ENCODE measurements around the gene LAIR1.
A peak's percentile ranks its signal among the peaks of the same experiment; 100 is the strongest.
"Not testable (repeated sequence)": the region's sequence is repeated elsewhere in the genome, so short reads cannot be mapped to it uniquely, and the experiment has no call there.

The LAIR1 gene

GRCh38 chr19:54375181-54375938 is 10.6 kb upstream of the LAIR1 start:
- DNase-seq, result peak; percentile 40 to 60

GRCh38 chr19:54373781-54374631 is 9.3 kb upstream of the LAIR1 start:
- DNase-seq, result peak; percentile 27 to 80

- not testable (repeated sequence) for DNase-seq
Measured at GRCh38 chr19:54371453-54371852, 6.7 kb upstream of the LAIR1 start.

GRCh38 chr19:54370434-54370796 is 5.7 kb upstream of the LAIR1 start:
- peak; percentile 67 to 73 for DNase-seq

DNA sequence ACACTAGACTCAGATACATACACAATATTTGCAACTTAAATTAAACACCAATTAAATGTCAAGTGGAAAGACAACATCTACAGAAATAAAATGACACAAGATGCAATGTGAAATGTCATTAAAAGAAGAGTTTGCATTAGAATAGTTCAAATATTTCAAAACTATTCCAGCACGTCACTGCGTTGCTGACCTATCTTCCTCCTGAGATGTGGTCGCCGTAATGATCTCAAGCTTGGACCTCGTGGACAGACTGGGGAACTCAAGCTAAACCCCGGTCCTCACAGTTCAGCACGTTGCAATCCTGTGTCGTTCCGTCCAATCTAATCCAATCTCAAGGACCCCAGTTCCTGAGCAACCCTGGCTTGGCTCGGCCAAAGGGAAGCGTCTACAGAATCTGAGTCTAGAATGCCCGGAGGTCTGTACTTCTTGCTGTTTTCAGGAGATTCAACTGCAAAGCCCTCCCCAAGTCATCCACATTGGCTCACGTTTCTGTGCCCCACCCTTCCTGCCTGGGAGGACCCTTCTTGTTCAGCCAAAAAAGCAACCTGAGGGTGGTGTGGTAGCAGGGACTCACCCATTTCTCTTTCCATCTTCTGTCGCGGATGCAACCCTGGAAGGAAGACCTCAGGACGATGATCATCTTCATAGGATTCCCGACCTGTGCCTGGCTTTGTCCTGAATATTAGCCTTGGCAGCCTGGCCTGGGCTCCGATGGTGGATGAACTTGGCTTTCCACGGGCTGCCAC is 5.1 kb upstream of the LAIR1 start:
- DNase-seq, result not testable (repeated sequence)

DNA sequence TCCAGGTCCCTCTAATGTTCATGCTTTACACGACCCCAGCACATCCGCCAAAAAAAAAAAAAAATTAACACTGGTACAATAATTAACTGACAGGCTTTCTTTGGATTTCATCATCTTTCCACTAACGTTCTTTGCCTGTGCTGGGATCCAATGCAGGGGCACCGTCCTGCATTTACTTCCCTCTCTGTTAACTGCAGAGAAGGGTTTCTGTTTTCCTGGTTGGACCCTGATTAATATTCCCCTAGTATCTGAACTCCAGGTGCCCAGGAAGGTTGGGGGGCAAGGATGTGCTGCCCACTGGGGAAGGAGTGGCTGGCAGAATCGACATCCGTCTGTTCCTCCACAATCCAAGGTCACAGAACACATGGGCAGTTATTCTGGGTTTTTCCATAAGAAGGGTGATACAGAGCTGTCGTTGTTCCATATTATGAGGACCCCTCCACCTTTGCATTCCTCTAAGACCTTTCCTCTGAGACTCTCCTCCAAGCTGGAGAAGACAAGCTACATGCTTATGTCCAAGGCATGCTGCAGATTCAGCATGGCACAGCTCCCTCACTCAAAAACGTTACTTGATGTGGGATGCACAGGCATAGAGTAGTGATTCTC is 4.5 kb upstream of the LAIR1 start:
- no peak for DNase-seq

DNA sequence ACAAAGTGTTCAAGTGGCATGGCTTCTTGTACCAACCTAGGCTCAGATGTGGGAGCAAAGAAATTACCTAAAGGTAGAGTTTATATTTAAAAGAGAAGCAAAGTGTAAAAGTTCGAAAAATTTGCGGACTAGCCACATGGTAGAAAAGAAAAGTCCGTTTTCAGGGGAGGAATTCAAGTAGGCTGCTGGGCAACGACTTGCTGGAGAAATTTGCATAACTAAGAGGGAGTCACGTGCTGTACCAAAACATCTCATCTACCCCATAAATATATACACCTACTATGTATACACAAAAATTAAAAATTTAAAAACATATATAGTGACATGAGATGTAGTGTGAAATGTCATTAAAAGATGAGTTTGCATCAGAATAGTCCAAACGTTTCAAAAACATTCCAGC is 2.1 kb upstream of the LAIR1 start:
- no peak for DNase-seq

DNA sequence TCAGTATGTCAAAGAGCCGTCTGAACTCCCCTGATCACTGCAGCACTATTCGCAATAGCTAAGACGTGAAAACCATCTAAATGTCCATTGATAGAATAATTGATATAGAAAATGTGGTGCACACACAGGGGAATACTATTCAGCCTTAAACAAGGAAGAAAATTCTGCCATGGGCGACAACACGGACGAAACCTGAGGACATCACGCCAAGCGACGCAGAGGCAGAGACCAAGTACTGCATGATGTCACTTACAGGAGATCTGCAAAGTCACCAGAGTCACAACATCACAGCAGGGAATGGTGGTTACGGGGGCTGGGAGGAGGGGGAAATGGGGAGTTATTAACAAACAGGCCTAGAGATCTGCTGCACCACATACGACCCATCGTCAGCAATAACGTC is 1.1 kb upstream of the LAIR1 start:
- DNase-seq, result not testable (repeated sequence)

- peak in 1 of 2 donors; percentile 28 for DNase-seq
Measured at GRCh38 chr19:54361680-54362422, 2.9 kb downstream of the LAIR1 start.

- peak; percentile 76 to 82 for DNase-seq
Measured at GRCh38 chr19:54359149-54359820, 5.4 kb downstream of the LAIR1 start.

DNA sequence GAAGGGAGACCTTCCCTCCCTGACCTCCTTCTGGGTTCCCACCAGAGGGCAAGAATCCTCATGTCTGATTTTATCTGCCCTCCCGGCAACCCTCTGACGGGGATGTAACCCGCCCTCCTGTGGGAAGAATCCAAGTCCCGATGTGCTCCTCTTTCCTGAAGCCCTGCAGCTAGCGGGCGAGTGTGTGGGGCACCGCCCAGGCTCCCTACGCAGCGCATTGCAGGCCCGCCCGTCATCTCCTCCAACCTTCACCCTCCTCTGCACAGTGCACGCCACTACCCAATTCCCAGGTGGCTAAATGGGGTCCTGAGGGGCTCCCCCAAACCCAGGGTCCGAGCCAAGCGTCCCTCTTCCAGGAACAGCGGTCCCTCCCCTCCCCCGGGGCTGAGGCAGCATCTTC is 7.3 kb downstream of the LAIR1 start:
- DNase-seq, result no peak

DNA sequence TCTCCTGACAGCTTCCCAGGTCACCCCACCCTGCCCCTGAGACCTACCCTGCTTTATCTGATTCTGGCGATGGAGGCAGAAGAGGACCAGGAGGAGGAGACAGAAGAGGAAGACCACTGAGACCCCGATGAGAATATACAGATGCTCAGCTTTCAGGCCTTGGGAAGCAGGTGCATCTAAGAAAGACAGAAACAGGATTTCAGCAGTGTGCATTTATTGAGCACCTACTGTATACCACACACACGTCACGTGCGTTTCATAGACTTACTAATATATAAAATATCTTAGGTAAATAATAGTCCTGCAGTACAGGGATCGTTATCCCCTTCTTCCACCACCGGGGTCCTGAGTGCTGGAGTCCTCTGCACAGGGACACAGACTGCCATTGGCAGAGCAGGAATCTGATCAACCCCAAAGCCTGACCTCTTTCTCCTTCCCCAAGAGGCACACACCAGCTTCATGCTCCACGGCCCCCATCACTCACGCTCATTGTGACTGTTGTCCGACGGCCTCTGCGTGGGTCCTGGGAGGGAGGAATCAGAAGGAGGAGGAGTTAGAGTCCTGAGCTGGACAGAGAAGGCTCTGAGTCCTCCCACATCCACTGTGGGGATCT is 8.2 kb downstream of the LAIR1 start:
- no peak for DNase-seq

GRCh38 chr19:54355675-54356074 is 9.1 kb downstream of the LAIR1 start:
- DNase-seq, result no peak

- no peak for DNase-seq
Measured at GRCh38 chr19:54354761-54355160, 10.0 kb downstream of the LAIR1 start.

- DNase-seq, result no peak
Measured at GRCh38 chr19:54352546-54352945, 12.2 kb downstream of the LAIR1 start.

DNA sequence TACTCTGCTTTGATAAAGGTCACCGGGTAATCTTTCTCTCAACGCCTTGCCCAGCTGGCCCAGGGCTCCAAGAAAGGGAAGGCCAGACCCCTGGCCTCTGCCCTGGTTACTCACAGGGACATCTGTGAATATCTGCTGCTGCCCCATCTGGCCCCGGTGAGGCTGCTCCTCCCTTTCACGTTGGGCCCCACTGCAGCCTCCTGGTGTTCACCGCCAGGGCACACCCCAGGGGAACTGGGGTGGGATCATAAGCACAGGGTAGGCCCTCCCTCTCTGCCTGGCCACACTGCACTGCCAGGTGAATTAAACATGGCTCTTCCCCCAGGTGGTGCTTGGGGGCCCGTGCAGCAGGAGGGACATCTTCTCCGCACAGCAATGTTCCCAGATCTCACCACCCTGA is 12.7 kb downstream of the LAIR1 start:
- no peak for DNase-seq

DNA sequence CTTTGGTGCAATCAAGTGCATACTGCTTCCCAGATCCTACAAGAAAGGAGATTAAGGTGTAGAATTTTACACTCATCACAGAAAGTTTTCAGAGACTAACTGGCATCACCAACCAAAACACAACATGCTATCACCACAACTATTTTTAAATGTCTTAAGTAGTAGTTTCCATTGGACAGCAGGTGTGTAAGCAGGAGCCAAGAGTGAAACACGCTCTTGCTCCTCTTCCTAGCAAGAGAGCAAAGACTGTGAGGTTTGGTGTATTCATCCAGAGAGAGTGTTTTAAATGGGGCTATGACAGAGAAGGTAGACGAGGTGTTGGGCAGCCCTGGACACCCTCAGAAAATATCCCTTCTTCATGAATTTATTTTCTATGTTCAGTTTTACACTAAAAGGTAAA is 13.3 kb downstream of the LAIR1 start:
- DNase-seq, result no peak

GRCh38 chr19:54345938-54346386 is 18.8 kb downstream of the LAIR1 start:
- peak in 1 of 2 donors; percentile 43 for DNase-seq

GRCh38 chr19:54343868-54344267 is 20.9 kb downstream of the LAIR1 start:
- no peak for DNase-seq

DNA sequence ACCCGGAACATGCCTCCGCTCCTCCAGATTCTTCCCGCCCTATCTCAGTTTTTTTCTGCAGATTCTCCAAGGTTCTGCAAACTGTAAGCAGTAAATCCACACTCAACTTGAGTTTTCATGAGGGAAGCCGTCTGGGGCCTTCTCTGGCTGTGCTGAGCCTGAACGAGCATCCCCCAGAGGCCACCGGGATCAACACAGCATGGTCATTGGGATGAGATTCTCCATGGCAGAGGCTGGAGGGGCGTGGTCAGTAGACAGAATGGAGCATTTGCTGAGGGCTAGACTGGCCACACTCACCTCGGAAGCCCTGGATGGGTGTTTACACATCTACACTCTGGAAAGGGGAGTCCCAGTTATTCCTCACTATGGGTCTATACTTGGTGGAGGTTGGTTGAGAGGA is 23.4 kb downstream of the LAIR1 start:
- DNase-seq, result no peak

Data from CD4-positive, alpha-beta T cell treated with Interleukin-4 for 1 hour (primary cell).